SJCRH30 (cell line): ENCODE results near the gene PTPN14. TPM values are rescaled to one million over a fixed set of nuclear protein-coding genes. Genes with fewer than 3 reads are reported as not detected.
A peak's percentile ranks its signal among the peaks of the same experiment; 100 is the strongest.
"Not testable (repeated sequence)": the region's sequence is repeated elsewhere in the genome, so short reads cannot be mapped to it uniquely, and the experiment has no call there.

ENCODE experiments used
- DNase-seq, 2 experiments: peaks; one replicate each; pipeline ENCODE4 v3.0.0-alpha.2; 2015 to 2020
- H3K27ac ChIP-seq: fragments of 250-450 bp; sonication (Bioruptor Pico); 2 replicates; pipeline ENCODE4 v1.5.1; 2020; ENCODE audit warnings: mild to moderate bottlenecking, moderate library complexity
- H3K27me3 ChIP-seq: fragments of 250-450 bp; sonication (Bioruptor Pico); 2 replicates; pipeline ENCODE4 v1.5.1; 2020; ENCODE audit warnings: mild to moderate bottlenecking, moderate library complexity
- H3K36me3 ChIP-seq: fragments of 250-450 bp; sonication (Bioruptor Pico); 2 replicates; pipeline ENCODE4 v1.5.1; 2020; ENCODE audit warnings: mild to moderate bottlenecking, moderate library complexity
- H3K4me1 ChIP-seq: fragments of 250-450 bp; sonication (Bioruptor Pico); 2 replicates; pipeline ENCODE4 v1.5.1; 2020; ENCODE audit warnings: mild to moderate bottlenecking, moderate library complexity
- H3K4me3 ChIP-seq: fragments of 250-450 bp; sonication (Bioruptor Pico); 2 replicates; pipeline ENCODE4 v1.5.1; 2020; ENCODE audit warnings: mild to moderate bottlenecking, moderate library complexity
- H3K9me3 ChIP-seq: fragments of 250-450 bp; sonication (Bioruptor Pico); replicated peaks from 2 replicates; pipeline ENCODE4 v1.5.1; 2020; ENCODE audit warnings: mild to moderate bottlenecking, moderate library complexity
- total RNA-seq: library from RNA; depleted of rRNA; stranded (reverse); fragments of >200 nt; shearing (Covaris generic); gene quantifications from 2 replicates; pipeline ENCODE4 v1.2.3, GENCODE V29; 2014; rRNA removed

The PTPN14 gene
- total RNA-seq, result 22.1 and 24.3 TPM in 2 replicates

DNA sequence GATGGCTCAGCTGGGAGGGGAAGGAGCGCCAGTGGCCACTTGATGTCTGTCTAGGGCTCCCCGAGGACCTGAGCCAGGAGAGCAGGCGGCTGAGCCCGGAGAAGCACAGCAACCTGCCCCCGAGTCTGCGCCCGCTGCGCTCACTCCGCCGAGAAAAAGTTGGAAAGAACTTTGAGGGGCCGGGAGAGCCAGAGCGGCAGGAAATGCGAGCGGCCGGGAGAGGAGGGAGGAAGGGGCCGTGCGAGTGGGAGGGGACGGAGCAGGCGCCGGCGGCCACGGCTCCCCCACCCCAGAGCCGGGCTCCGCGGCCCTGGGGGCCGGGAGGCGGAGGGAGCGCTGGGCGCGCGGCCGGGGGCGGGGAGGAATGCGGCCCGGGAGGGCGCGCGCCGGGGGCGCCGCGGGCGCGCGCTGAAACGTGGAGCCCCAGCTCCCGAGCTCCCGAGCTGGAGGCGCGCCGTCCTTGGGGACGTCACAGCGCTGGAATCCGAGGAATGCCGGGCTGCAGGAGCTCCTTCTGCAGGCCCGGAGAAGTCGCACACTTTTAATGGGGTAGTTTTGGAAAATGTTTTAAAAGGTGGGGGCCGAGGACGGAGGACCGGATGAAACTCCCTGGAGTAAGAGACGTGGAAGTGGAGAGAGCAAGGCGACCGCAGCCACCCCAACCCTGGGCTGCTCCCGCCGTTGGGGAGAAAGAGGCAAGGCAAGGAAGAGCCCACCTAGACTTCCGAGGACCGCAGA lies at the start of gene PTPN14:
TSS of gene PTPN14 (minus strand) at position 167 of the 738 bp plus-strand sequence. CDS start 86,799 bp downstream, outside the sequence.
- peak within 1 kb of the TSS; percentile 86 for H3K4me3 ChIP-seq
- H3K27ac ChIP-seq, result peak within 1 kb of the TSS; percentile 93
- H3K9me3 ChIP-seq, result no peaks in the 10 kb centered on the region
- no peaks in the 10 kb centered on the region for H3K27me3 ChIP-seq
- peak; percentile 94 for DNase-seq
- no peaks in the 10 kb centered on the region for H3K36me3 ChIP-seq
- peaks cover 9% of the 10 kb centered on the region for H3K4me1 ChIP-seq

DNA sequence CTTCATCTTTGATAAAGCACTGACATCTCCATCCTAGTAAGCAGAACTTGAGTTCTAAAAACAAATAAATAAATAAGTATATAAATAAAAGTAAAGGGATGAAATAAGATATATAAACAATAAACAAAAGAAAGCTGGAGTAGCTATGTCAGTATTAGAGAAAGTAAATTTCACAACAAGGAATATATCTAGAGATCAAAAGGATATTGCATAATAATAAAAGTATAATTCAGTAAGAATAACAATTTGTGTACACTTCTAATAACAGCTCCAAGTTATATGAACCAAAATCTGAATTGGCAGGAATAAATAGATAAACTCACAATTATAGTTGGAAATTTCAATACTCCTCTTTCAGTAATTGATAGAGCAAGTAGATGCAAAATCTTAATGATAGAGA lies 41.8 kb upstream of the PTPN14 start:
- Histone ChIP-seq H3K4me1 (no peaks in the 10 kb centered on the region), H3K27me3 (peaks cover 6% of the 10 kb centered on the region), H3K36me3 (no peaks in the 10 kb centered on the region), H3K9me3 (no peaks in the 10 kb centered on the region), H3K4me3 (no peak overlapping the region), H3K27ac (no peak overlapping the region)
- no peak for DNase-seq

GRCh38 chr1:214591918-214592317 lies 40.5 kb upstream of the PTPN14 start:
- not testable (repeated sequence) for H3K4me3 ChIP-seq, H3K27me3 ChIP-seq, H3K36me3 ChIP-seq, H3K4me1 ChIP-seq, H3K27ac ChIP-seq, DNase-seq, H3K9me3 ChIP-seq

GRCh38 chr1:214590696-214591095 lies 39.3 kb upstream of the PTPN14 start:
- Histone ChIP-seq H3K27ac (no peak overlapping the region), H3K9me3 (no peaks in the 10 kb centered on the region)
- DNase-seq, result no peak

GRCh38 chr1:214588963-214589597 lies 37.7 kb upstream of the PTPN14 start:
- H3K36me3 ChIP-seq, result no peaks in the 10 kb centered on the region
- H3K27ac ChIP-seq, result no peak overlapping the region
- DNase-seq, result no peak
- H3K9me3 ChIP-seq, result no peaks in the 10 kb centered on the region
- H3K27me3 ChIP-seq, result peaks cover 4% of the 10 kb centered on the region; the same call in 1 of the 2 replicates
- H3K4me3 ChIP-seq, result no peak overlapping the region
- H3K4me1 ChIP-seq, result peaks cover under 1% of the 10 kb centered on the region; the same call in 1 of the 2 replicates

More at GRCh38 chr1:214590696-214591095, 39.3 kb upstream of the PTPN14 start:
- peaks cover 6% of the 10 kb centered on the region for H3K27me3 ChIP-seq
- H3K4me1 ChIP-seq, result no peaks in the 10 kb centered on the region
- no peaks in the 10 kb centered on the region for H3K36me3 ChIP-seq
- no peak overlapping the region for H3K4me3 ChIP-seq

DNA sequence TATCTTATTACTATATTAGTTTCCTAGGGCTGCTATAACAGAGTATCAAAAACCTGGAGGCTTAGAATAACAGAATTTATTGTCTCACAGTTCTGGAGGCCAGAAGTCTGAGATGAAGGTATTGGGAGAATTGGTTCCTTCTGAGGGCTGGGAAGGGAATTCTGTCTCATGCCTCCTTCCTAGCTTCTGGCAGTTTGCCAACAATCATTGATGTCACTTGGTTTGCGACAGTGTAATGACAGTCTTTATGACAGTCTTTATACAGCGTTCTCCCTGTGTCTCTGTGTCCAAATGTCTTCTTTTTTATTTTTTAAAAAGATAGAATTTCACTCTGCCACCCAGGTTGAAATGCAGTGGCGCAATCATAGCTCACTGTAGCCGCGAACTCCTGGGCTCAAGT lies 35.8 kb upstream of the PTPN14 start:
- no peak overlapping the region for H3K27ac ChIP-seq
- no peaks in the 10 kb centered on the region for H3K27me3 ChIP-seq
- H3K4me3 ChIP-seq, result no peak overlapping the region
- H3K9me3 ChIP-seq, result no peaks in the 10 kb centered on the region
- DNase-seq, result no peak
- H3K4me1 ChIP-seq, result peaks cover 3% of the 10 kb centered on the region; the same call in 1 of the 2 replicates
- no peaks in the 10 kb centered on the region for H3K36me3 ChIP-seq

GRCh38 chr1:214586621-214587020 lies 35.2 kb upstream of the PTPN14 start:
- no peaks in the 10 kb centered on the region for H3K9me3 ChIP-seq
- no peak for DNase-seq
- no peaks in the 10 kb centered on the region for H3K27me3 ChIP-seq
- H3K4me1 ChIP-seq, result peaks cover 7% of the 10 kb centered on the region
- no peak overlapping the region for H3K4me3 ChIP-seq
- H3K36me3 ChIP-seq, result no peaks in the 10 kb centered on the region
- no peak overlapping the region for H3K27ac ChIP-seq

GRCh38 chr1:214584805-214585766 lies 33.7 kb upstream of the PTPN14 start:
- Histone ChIP-seq H3K4me1 (peaks cover 13% of the 10 kb centered on the region), H3K4me3 (no peak overlapping the region), H3K36me3 (no peaks in the 10 kb centered on the region), H3K9me3 (no peaks in the 10 kb centered on the region), H3K27me3 (no peaks in the 10 kb centered on the region), H3K27ac (0 out of 2 replicates have a peak overlapping the region, but pooled peaks have one; percentile 8)
- peak in 1 of 2 experiments; percentile 70 for DNase-seq

DNA sequence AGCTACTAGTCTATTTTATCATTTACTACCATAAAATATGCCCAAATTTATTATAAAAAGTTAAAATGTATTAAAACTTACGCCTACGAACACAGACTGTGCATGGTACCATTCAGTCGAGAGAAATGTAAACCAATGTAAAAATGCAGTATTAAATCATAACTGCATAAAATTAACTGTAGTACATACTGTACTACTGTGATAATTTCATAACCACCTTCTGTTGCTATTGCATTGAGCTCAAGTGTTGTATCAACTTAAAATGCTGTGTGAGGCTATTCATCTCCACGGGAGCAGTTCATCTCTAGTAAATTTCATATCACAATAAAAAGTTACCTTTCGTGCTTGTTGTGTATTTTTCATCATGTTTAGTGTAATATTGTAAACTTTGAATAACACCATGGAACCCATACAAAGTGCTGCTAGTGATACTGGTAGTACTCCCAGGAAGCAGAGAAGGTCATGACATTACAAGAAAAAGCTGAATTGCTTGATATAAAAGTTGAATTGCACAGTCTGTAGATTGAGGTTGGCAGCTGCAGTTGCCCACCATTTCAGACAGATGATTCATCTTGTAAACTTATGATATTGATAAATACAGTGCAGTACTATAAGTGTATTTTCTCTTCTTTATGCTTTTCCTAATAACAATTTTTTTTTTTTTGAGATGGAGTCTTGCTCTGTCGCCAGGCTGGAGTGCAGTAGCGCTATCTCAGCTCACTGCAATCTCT lies 32.6 kb upstream of the PTPN14 start:
- no peaks in the 10 kb centered on the region for H3K36me3 ChIP-seq
- H3K9me3 ChIP-seq, result no peaks in the 10 kb centered on the region
- H3K4me3 ChIP-seq, result no peak overlapping the region
- no peaks in the 10 kb centered on the region for H3K27me3 ChIP-seq
- H3K4me1 ChIP-seq, result peaks cover 13% of the 10 kb centered on the region
- H3K27ac ChIP-seq, result 0 out of 2 replicates have a peak overlapping the region, but pooled peaks have one; percentile 8
- no peak for DNase-seq

GRCh38 chr1:214583113-214583512 lies 31.7 kb upstream of the PTPN14 start:
- peaks cover 13% of the 10 kb centered on the region for H3K4me1 ChIP-seq
- no peaks in the 10 kb centered on the region for H3K27me3 ChIP-seq
- DNase-seq, result no peak
- H3K4me3 ChIP-seq, result no peak overlapping the region
- H3K9me3 ChIP-seq, result no peaks in the 10 kb centered on the region
- no peaks in the 10 kb centered on the region for H3K36me3 ChIP-seq
- no peak overlapping the region for H3K27ac ChIP-seq

DNA sequence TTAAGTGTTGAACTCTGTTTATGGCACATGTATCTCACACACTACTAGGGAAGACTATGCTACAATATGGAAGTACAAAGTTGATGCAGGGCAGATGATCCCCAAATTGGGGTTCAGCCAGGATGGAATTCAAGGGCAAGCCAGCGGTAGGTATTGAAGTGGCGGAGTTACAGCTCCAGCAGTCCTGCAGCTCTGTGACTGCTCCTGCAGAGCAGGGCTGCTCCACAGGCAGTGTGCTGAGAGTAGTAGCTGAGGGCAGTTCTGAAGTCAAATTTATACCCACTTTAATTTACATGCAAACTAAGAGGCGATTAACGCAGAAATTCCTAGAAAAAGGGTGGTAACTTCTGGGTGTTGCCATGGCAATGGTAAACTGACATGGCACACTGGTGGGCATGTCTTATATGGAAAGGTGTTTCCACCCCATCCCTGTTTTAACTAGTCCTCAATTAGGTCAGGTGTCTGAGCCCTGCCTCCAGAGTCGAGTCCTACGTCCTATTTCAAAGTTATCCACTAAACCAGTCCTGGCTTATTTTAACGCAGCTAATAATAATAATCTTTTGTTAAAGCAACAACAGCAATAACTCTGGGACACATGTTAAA lies 31.0 kb upstream of the PTPN14 start:
- H3K27me3 ChIP-seq, result no peaks in the 10 kb centered on the region
- no peaks in the 10 kb centered on the region for H3K36me3 ChIP-seq
- H3K9me3 ChIP-seq, result no peaks in the 10 kb centered on the region
- no peak overlapping the region for H3K27ac ChIP-seq
- no peak for DNase-seq
- no peak overlapping the region for H3K4me3 ChIP-seq
- peaks cover 13% of the 10 kb centered on the region for H3K4me1 ChIP-seq

- DNase-seq, result peak; percentile 32 to 33
- H3K27ac ChIP-seq, result no peak overlapping the region
These were observed 30.4 kb upstream of the PTPN14 start for GRCh38 chr1:214581785-214582184.

DNA sequence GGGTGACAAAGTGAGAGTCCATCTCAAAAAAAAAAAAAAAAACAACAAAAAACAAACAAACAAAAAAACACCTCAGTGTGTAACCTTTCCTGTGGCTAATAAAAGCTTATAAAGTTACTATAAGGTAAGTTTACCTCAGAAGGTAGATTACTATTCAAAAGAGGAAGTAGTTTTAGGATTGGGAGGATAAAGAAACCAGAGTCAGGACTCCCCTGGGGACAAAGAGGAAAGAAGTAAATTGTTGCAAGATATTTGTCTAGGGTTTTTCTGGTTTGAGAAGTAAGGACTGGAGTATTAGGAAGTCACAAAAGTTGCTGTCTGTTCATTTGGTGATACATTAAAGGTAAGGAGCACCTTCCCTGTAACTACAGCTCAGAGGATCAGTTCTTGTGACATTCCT lies 27.8 kb upstream of the PTPN14 start:
- H3K27ac ChIP-seq, result no peak overlapping the region
- no peaks in the 10 kb centered on the region for H3K36me3 ChIP-seq
- no peaks in the 10 kb centered on the region for H3K27me3 ChIP-seq
- peaks cover 11% of the 10 kb centered on the region; the same call in 1 of the 2 replicates for H3K9me3 ChIP-seq
- H3K4me1 ChIP-seq, result peaks cover 13% of the 10 kb centered on the region
- H3K4me3 ChIP-seq, result no peak overlapping the region
- no peak for DNase-seq

More at GRCh38 chr1:214581785-214582184, 30.4 kb upstream of the PTPN14 start:
- no peaks in the 10 kb centered on the region for H3K27me3 ChIP-seq
- H3K4me3 ChIP-seq, result no peak overlapping the region
- no peaks in the 10 kb centered on the region; the same call in 1 of the 2 replicates for H3K9me3 ChIP-seq
- peaks cover 13% of the 10 kb centered on the region for H3K4me1 ChIP-seq
- no peaks in the 10 kb centered on the region for H3K36me3 ChIP-seq
